ENCODE measurements around the gene PPP1R1A. TPM values are rescaled to one million over a fixed set of nuclear protein-coding genes. Genes with fewer than 3 reads are reported as not detected.

Gene PPP1R1A, protein sequence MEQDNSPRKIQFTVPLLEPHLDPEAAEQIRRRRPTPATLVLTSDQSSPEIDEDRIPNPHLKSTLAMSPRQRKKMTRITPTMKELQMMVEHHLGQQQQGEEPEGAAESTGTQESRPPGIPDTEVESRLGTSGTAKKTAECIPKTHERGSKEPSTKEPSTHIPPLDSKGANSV
- polyA plus RNA-seq (2012; ENCODE audit: low read depth, missing spikeins) = 0.05 TPM

- TF ChIP-seq POLR2AphosphoS5 (IDR thresholded peaks at IDR 0.05; ENCODE audit: low read depth, low read length) (no peak), POU2F2 (IDR thresholded peaks at IDR 0.05; ENCODE audit: low read depth, low read length) (no peak), POLR2A (IDR thresholded peaks at IDR 0.05; ENCODE audit: low read depth, low read length) (no peak), SPI1 (IDR thresholded peaks at IDR 0.05; ENCODE audit: low read depth, low read length) (no peak), TAF1 (IDR thresholded peaks at IDR 0.05; ENCODE audit: low read depth, low read length) (no peak), PAX5 (IDR thresholded peaks at IDR 0.05; ENCODE audit: insufficient read depth, low read length, severe bottlenecking) (no peak)
- DNase-seq (ENCODE audit: insufficient read length, low spot score) = no peak
- FAIRE-seq = no peak
These were observed at the start of gene PPP1R1A for GRCh38 chr12:54588110-54588889. Gene PPP1R1A, minus strand, starts transcription at chr12:54588659. Its CDS starts 171 bp downstream, at chr12:54588488.

- no peak for TF ChIP-seq SPI1 (IDR thresholded peaks at IDR 0.05; ENCODE audit: low read depth, low read length)
- no peak for TF ChIP-seq PAX5 (IDR thresholded peaks at IDR 0.05; ENCODE audit: insufficient read depth, low read length, severe bottlenecking)
- no peak for TF ChIP-seq POLR2AphosphoS5 (IDR thresholded peaks at IDR 0.05; ENCODE audit: low read depth, low read length)
- no peak for TF ChIP-seq POU2F2 (IDR thresholded peaks at IDR 0.05; ENCODE audit: low read depth, low read length)
- no peak for TF ChIP-seq TAF1 (IDR thresholded peaks at IDR 0.05; ENCODE audit: low read depth, low read length)
- no peak for TF ChIP-seq POLR2A (IDR thresholded peaks at IDR 0.05; ENCODE audit: low read depth, low read length)
- FAIRE-seq (no peak), DNase-seq (ENCODE audit: insufficient read length, low spot score) (no peak)
These were observed 46.3 kb upstream of the PPP1R1A start, which contains the start of gene LACRT for GRCh38 chr12:54634795-54635194. Gene LACRT, minus strand, starts transcription at chr12:54634895. Its CDS starts 54 bp downstream, at chr12:54634841.

DNA sequence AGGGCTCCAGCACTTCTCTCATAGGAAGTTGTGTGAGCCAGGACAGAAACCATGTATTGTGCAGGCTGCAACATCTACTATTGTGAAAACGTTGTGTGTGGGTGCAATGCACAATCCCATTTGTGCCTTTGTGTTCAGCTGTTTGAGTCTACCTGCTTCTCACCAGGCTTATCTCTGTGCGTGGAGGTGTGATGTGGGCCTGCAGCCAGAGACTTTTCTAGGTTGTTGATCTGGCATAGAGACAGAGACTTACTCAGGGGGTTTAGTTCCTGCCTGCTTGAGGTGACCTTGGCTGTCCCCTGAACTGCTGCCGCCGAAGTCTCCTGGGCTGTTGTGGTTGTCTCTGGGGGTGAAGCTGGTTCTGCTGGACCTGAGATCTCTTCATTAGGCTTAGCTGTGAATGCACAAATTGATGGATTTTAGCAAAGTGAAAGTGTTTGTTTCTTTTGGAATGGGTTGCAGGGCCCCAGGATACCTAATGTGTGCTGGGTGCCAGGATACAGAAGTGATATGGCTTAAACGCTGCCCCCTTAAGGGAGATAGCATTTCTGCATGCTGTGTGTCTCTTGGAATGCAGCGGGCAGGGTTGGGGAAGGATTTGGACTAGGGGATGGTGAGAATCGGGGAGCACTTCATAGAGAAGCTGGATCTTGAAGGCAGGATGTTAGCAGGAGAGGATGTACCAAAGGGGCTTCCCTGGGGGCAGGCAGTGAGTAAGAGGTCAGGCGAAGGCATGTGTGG, 43.7 kb upstream of the PPP1R1A start:
- no peak for TF ChIP-seq TAF1 (IDR thresholded peaks at IDR 0.05; ENCODE audit: low read depth, low read length)
- no peak for TF ChIP-seq POU2F2 (IDR thresholded peaks at IDR 0.05; ENCODE audit: low read depth, low read length)
- TF ChIP-seq PAX5 (IDR thresholded peaks at IDR 0.05; ENCODE audit: insufficient read depth, low read length, severe bottlenecking) = no peak
- TF ChIP-seq SPI1 (IDR thresholded peaks at IDR 0.05; ENCODE audit: low read depth, low read length) = no peak
- no peak for TF ChIP-seq POLR2AphosphoS5 (IDR thresholded peaks at IDR 0.05; ENCODE audit: low read depth, low read length)
- TF ChIP-seq POLR2A (IDR thresholded peaks at IDR 0.05; ENCODE audit: low read depth, low read length) = no peak
- FAIRE-seq (no peak), DNase-seq (ENCODE audit: insufficient read length, low spot score) (no peak)

- TF ChIP-seq POLR2A (IDR thresholded peaks at IDR 0.05; ENCODE audit: low read depth, low read length) (no peak), POU2F2 (IDR thresholded peaks at IDR 0.05; ENCODE audit: low read depth, low read length) (no peak), SPI1 (IDR thresholded peaks at IDR 0.05; ENCODE audit: low read depth, low read length) (no peak), TAF1 (IDR thresholded peaks at IDR 0.05; ENCODE audit: low read depth, low read length) (no peak), PAX5 (IDR thresholded peaks at IDR 0.05; ENCODE audit: insufficient read depth, low read length, severe bottlenecking) (no peak), POLR2AphosphoS5 (IDR thresholded peaks at IDR 0.05; ENCODE audit: low read depth, low read length) (no peak)
- DNase-seq (ENCODE audit: insufficient read length, low spot score) (no peak), FAIRE-seq (no peak)
These were observed 43.1 kb upstream of the PPP1R1A start for GRCh38 chr12:54631551-54631950.

- DNase-seq (ENCODE audit: insufficient read length, low spot score) (no peak), FAIRE-seq (no peak)
- no peak for TF ChIP-seq TAF1 (IDR thresholded peaks at IDR 0.05; ENCODE audit: low read depth, low read length)
- no peak for TF ChIP-seq PAX5 (IDR thresholded peaks at IDR 0.05; ENCODE audit: insufficient read depth, low read length, severe bottlenecking)
- TF ChIP-seq POLR2A (IDR thresholded peaks at IDR 0.05; ENCODE audit: low read depth, low read length) = no peak
- TF ChIP-seq SPI1 (IDR thresholded peaks at IDR 0.05; ENCODE audit: low read depth, low read length) = no peak
- TF ChIP-seq POLR2AphosphoS5 (IDR thresholded peaks at IDR 0.05; ENCODE audit: low read depth, low read length) = no peak
- no peak for TF ChIP-seq POU2F2 (IDR thresholded peaks at IDR 0.05; ENCODE audit: low read depth, low read length)
These were observed 41.5 kb upstream of the PPP1R1A start for GRCh38 chr12:54629925-54630324.

GRCh38 chr12:54628186-54628846, 39.9 kb upstream of the PPP1R1A start:
- no peak for DNase-seq (ENCODE audit: insufficient read length, low spot score)
- TF ChIP-seq POU2F2 (IDR thresholded peaks at IDR 0.05; ENCODE audit: low read depth, low read length) = no peak
- no peak for TF ChIP-seq TAF1 (IDR thresholded peaks at IDR 0.05; ENCODE audit: low read depth, low read length)
- TF ChIP-seq SPI1 (IDR thresholded peaks at IDR 0.05; ENCODE audit: low read depth, low read length) = no peak
- TF ChIP-seq PAX5 (IDR thresholded peaks at IDR 0.05; ENCODE audit: insufficient read depth, low read length, severe bottlenecking) = no peak
- no peak for TF ChIP-seq POLR2AphosphoS5 (IDR thresholded peaks at IDR 0.05; ENCODE audit: low read depth, low read length)
- no peak for TF ChIP-seq POLR2A (IDR thresholded peaks at IDR 0.05; ENCODE audit: low read depth, low read length)
- no peak for FAIRE-seq

DNA sequence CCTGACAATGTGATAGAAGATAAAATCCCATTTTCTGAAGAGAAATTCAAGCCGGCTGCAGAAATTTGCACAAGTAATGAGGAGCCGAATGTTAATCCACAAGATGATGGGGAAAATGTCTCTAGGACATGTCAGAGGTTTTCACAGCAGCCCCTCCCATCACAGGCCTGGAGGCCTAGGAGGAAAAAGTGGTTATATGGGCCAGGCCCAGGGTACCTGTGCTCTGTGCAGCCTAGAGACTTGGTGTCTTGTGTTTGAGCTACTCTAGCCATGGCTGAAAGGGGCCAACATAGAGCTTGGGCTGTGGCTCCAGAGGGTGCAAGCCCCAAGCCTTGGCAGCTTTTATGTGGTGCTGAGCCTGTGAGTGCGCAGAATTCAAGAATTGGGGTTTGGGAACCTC, 38.8 kb upstream of the PPP1R1A start:
- FAIRE-seq (no peak), DNase-seq (ENCODE audit: insufficient read length, low spot score) (no peak)
- no peak for TF ChIP-seq POLR2A (IDR thresholded peaks at IDR 0.05; ENCODE audit: low read depth, low read length)
- no peak for TF ChIP-seq TAF1 (IDR thresholded peaks at IDR 0.05; ENCODE audit: low read depth, low read length)
- no peak for TF ChIP-seq SPI1 (IDR thresholded peaks at IDR 0.05; ENCODE audit: low read depth, low read length)
- no peak for TF ChIP-seq POLR2AphosphoS5 (IDR thresholded peaks at IDR 0.05; ENCODE audit: low read depth, low read length)
- TF ChIP-seq POU2F2 (IDR thresholded peaks at IDR 0.05; ENCODE audit: low read depth, low read length) = no peak
- no peak for TF ChIP-seq PAX5 (IDR thresholded peaks at IDR 0.05; ENCODE audit: insufficient read depth, low read length, severe bottlenecking)

- DNase-seq (ENCODE audit: insufficient read length, low spot score) = no peak
- TF ChIP-seq PAX5 (IDR thresholded peaks at IDR 0.05; ENCODE audit: insufficient read depth, low read length, severe bottlenecking) = no peak
- TF ChIP-seq POLR2A (IDR thresholded peaks at IDR 0.05; ENCODE audit: low read depth, low read length) = no peak
- TF ChIP-seq POLR2AphosphoS5 (IDR thresholded peaks at IDR 0.05; ENCODE audit: low read depth, low read length) = no peak
- TF ChIP-seq POU2F2 (IDR thresholded peaks at IDR 0.05; ENCODE audit: low read depth, low read length) = no peak
- TF ChIP-seq TAF1 (IDR thresholded peaks at IDR 0.05; ENCODE audit: low read depth, low read length) = no peak
- no peak for TF ChIP-seq SPI1 (IDR thresholded peaks at IDR 0.05; ENCODE audit: low read depth, low read length)
- no peak for FAIRE-seq
These were observed 37.1 kb upstream of the PPP1R1A start for GRCh38 chr12:54625598-54625997.
